SK-N-SH treated with all-trans-retinoic acid at 6 μM for 48 hours (cell line): ENCODE measurements around the gene SCART1.

ENCODE experiments used
- ARNTL ChIP-seq: fragments of 450-650 bp; formaldehyde crosslinking; IDR thresholded peaks from 2 replicates; pipeline ENCODE4 v1.5.0; 2020; ENCODE audit warnings: low read depth, mild to moderate bottlenecking, moderate library complexity, borderline replicate concordance
- BACH2 ChIP-seq: fragments of 250-450 bp; sonication (Bioruptor Pico); IDR thresholded peaks from 2 replicates; pipeline ENCODE4 v1.9.0; 2021; ENCODE audit warnings: mild to moderate bottlenecking, borderline replicate concordance
- CSDC2 ChIP-seq: fragments of 250-450 bp; sonication (Bioruptor Pico); IDR thresholded peaks from 2 replicates; pipeline ENCODE4 v1.5.0; 2020; ENCODE audit warnings: mild to moderate bottlenecking, moderate library complexity
- PPARA ChIP-seq: fragments of 250-450 bp; sonication (Bioruptor Pico); IDR thresholded peaks from 2 replicates; pipeline ENCODE4 v1.5.0; 2020; ENCODE audit warnings: mild to moderate bottlenecking, borderline replicate concordance
- RARB ChIP-seq: fragments of 250-450 bp; sonication (Bioruptor Pico); IDR thresholded peaks from 2 replicates; pipeline ENCODE4 v1.8.0; 2021; ENCODE audit warnings: mild to moderate bottlenecking, moderate library complexity
- ZFP3 ChIP-seq: fragments of 250-450 bp; sonication (Bioruptor Pico); IDR thresholded peaks from 2 replicates; pipeline ENCODE4 v1.5.0; 2020; ENCODE audit warnings: mild to moderate bottlenecking, moderate library complexity
- ZFP30 ChIP-seq: fragments of 450-650 bp; formaldehyde crosslinking; IDR thresholded peaks from 2 replicates; pipeline ENCODE4 v1.5.0; 2022; ENCODE audit warnings: mild to moderate bottlenecking, moderate library complexity
- TF ChIP-seq, protein P1 (sequence below): fragments of 250-450 bp; sonication (Bioruptor Pico); IDR thresholded peaks from 2 replicates; pipeline ENCODE4 v1.5.1; 2020; ENCODE audit warnings: low read depth, mild to moderate bottlenecking, moderate library complexity
- TF ChIP-seq, protein P2 (sequence below): fragments of 250-450 bp; sonication (Bioruptor Pico); IDR thresholded peaks from 2 replicates; pipeline ENCODE4 v1.8.0; 2020; ENCODE audit warnings: mild to moderate bottlenecking, moderate library complexity, borderline replicate concordance

DNA sequence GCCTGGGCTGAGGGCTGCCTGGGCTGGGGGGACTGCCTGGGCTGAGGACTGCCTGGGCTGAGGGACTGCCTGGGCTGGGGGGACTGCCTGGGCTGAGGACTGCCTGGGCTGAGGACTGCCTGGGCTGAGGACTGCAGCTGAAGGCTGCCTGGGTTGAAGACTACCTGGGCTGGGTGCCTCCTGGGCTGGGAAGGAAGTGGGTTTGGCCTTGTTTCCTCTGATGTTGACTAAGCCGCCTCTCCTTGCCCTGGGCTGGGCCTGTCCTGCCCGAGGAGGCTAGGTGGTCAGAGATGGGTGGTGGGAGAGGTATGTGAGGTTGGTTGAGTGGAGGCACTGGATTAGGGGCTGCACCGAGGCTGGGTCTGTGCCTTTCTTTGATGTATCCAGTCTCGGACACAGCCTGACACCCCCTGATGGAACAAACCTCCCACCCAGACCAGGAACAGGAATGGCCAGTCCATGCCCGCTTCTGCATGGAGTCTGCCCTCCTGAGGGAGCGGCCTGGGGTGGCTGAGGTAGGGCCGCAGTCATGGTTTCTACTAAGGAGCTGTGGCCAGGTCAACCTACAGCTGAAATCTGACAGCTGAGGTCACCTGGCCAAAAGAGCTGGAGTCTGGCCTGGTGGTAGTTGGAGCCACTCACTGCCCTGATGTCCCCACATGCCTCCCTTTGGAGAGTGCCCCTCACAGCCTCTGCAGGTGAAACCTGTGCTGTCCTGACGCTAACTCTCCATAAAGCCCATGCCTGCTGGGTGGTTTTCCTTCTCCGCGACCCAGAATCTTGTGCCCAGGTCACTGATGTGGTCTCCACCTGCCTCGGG, 22.3 kb downstream of the SCART1 start:
- TF ChIP-seq BACH2 (no peak), CSDC2 (CRISPR knock-in tag) (no peak), ZFP3 (no peak), ZFP30 (CRISPR knock-in tag) (no peak), ARNTL (CRISPR knock-in tag) (no peak), RARB (no peak), PPARA (CRISPR knock-in tag) (no peak)
- TF ChIP-seq, protein P1, sequence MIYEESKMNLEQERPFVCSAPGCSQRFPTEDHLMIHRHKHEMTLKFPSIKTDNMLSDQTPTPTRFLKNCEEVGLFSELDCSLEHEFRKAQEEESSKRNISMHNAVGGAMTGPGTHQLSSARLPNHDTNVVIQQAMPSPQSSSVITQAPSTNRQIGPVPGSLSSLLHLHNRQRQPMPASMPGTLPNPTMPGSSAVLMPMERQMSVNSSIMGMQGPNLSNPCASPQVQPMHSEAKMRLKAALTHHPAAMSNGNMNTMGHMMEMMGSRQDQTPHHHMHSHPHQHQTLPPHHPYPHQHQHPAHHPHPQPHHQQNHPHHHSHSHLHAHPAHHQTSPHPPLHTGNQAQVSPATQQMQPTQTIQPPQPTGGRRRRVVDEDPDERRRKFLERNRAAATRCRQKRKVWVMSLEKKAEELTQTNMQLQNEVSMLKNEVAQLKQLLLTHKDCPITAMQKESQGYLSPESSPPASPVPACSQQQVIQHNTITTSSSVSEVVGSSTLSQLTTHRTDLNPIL (CRISPR knock-in tag) = no peak
- TF ChIP-seq, protein P2, sequence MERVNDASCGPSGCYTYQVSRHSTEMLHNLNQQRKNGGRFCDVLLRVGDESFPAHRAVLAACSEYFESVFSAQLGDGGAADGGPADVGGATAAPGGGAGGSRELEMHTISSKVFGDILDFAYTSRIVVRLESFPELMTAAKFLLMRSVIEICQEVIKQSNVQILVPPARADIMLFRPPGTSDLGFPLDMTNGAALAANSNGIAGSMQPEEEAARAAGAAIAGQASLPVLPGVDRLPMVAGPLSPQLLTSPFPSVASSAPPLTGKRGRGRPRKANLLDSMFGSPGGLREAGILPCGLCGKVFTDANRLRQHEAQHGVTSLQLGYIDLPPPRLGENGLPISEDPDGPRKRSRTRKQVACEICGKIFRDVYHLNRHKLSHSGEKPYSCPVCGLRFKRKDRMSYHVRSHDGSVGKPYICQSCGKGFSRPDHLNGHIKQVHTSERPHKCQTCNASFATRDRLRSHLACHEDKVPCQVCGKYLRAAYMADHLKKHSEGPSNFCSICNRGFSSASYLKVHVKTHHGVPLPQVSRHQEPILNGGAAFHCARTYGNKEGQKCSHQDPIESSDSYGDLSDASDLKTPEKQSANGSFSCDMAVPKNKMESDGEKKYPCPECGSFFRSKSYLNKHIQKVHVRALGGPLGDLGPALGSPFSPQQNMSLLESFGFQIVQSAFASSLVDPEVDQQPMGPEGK (CRISPR knock-in tag) = no peak
